SJCRH30 (cell line): ENCODE data around the gene GANAB. TPM values are rescaled to one million over a fixed set of nuclear protein-coding genes. Genes with fewer than 3 reads are reported as not detected.
"Not testable (repeated sequence)": the region's sequence is repeated elsewhere in the genome, so short reads cannot be mapped to it uniquely, and the experiment has no call there.

Experiments
- DNase-seq, 2 experiments: peaks; one replicate each; pipeline ENCODE4 v3.0.0-alpha.2; 2015 to 2020
- H3K27ac ChIP-seq: fragments of 250-450 bp; sonication (Bioruptor Pico); 2 replicates; pipeline ENCODE4 v1.5.1; 2020; ENCODE audit warnings: mild to moderate bottlenecking, moderate library complexity
- H3K27me3 ChIP-seq: fragments of 250-450 bp; sonication (Bioruptor Pico); 2 replicates; pipeline ENCODE4 v1.5.1; 2020; ENCODE audit warnings: mild to moderate bottlenecking, moderate library complexity
- H3K36me3 ChIP-seq: fragments of 250-450 bp; sonication (Bioruptor Pico); 2 replicates; pipeline ENCODE4 v1.5.1; 2020; ENCODE audit warnings: mild to moderate bottlenecking, moderate library complexity
- H3K4me1 ChIP-seq: fragments of 250-450 bp; sonication (Bioruptor Pico); 2 replicates; pipeline ENCODE4 v1.5.1; 2020; ENCODE audit warnings: mild to moderate bottlenecking, moderate library complexity
- H3K4me3 ChIP-seq: fragments of 250-450 bp; sonication (Bioruptor Pico); 2 replicates; pipeline ENCODE4 v1.5.1; 2020; ENCODE audit warnings: mild to moderate bottlenecking, moderate library complexity
- H3K9me3 ChIP-seq: fragments of 250-450 bp; sonication (Bioruptor Pico); replicated peaks from 2 replicates; pipeline ENCODE4 v1.5.1; 2020; ENCODE audit warnings: mild to moderate bottlenecking, moderate library complexity
- total RNA-seq: library from RNA; depleted of rRNA; stranded (reverse); fragments of >200 nt; shearing (Covaris generic); gene quantifications from 2 replicates; pipeline ENCODE4 v1.2.3, GENCODE V29; 2014; rRNA removed

GANAB gene
- 209 and 210 TPM in 2 replicates for total RNA-seq

- peak within 1 kb of the TSS; percentile 94 for H3K27ac ChIP-seq
- H3K27me3 ChIP-seq = no peaks in the 10 kb centered on the region
- peak; percentile 99 for DNase-seq
- H3K4me1 ChIP-seq = no peaks in the 10 kb centered on the region; the same call in 1 of the 2 replicates
- peak within 1 kb of the TSS; percentile 90 for H3K4me3 ChIP-seq
- no peaks in the 10 kb centered on the region for H3K9me3 ChIP-seq
- H3K36me3 ChIP-seq = peaks cover 12% of the 10 kb centered on the region
Observed at GRCh38 chr11:62645946-62646824, at the start of gene GANAB. Gene GANAB, minus strand, starts transcription at chr11:62646613. Its CDS starts 14 bp downstream, at chr11:62646599.

DNA sequence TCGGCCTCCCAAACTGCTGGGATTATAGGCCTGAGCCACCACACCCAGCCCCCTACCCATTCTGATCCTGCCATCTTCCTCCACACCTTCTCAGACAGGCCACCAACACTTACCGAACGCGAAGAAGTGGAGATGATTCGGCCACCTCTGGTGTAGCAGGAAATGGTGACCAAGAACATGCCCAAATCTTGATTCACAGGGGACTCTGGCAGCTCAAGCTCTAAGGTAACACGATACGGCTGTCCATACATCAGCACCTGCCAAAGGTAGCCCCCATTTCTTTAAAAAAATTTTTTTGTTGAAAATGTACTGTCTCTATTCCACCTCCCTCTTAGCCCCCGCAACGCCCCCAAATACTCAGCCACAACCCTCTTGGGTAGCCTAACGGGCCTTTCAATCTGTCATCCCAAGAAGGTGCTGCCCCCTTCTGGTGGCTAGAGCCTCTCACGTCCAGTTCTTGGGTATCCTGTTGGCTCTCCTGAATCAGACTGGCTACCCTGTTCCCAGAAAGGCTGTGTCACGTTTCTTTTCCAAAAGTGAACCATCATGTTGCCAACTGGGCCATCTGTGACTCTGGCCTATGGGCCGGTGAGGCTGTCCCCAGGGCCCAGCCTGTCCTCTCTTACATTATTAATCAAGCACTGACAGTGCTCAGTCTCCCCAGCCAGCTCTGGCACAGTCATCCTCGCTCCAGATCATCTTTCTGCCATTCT, 48.2 kb upstream of the GANAB start:
- peak; percentile 77 to 87 for DNase-seq
- Histone ChIP-seq H3K36me3 (peaks cover 26% of the 10 kb centered on the region), H3K27me3 (no peaks in the 10 kb centered on the region), H3K27ac (no peak overlapping the region), H3K4me1 (peaks cover 12% of the 10 kb centered on the region), H3K9me3 (no peaks in the 10 kb centered on the region), H3K4me3 (no peak overlapping the region)

DNA sequence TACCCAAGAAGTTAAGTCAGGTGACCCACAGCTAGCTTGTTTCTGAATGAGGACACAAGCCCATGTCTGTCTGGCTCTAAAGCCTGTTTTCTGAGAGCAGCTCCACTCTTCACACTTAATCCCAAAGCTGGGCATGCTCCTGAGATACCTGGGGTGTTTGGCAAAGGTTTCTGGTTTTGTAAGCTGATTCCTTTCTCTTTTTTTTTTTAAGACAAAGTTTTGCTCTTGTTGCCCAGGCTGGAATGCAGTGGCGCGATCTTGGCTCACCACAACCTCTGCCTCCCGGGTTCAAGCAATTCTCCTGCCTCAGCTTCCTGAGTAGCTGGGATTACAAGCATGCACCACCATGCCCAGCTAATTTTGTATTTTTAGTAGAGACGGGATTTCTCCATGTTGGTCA, 47.2 kb upstream of the GANAB start:
- Histone ChIP-seq H3K4me1 (peaks cover 22% of the 10 kb centered on the region), H3K36me3 (peaks cover 23% of the 10 kb centered on the region)
- H3K27ac ChIP-seq, H3K27me3 ChIP-seq, H3K4me3 ChIP-seq, H3K9me3 ChIP-seq: not testable (repeated sequence)
- peak in 1 of 2 experiments; percentile 0 for DNase-seq

GRCh38 chr11:62689421-62690183, 43.2 kb upstream of the GANAB start, which contains the start of gene LRRN4CL:
Gene LRRN4CL, minus strand, starts transcription at chr11:62689530. Its CDS starts 1,022 bp downstream, at chr11:62688508.
- no peak within 1 kb of the TSS; the same call in 1 of the 2 replicates for H3K4me3 ChIP-seq
- no peaks in the 10 kb centered on the region for H3K9me3 ChIP-seq
- peaks cover 29% of the 10 kb centered on the region for H3K4me1 ChIP-seq
- H3K27me3 ChIP-seq = no peaks in the 10 kb centered on the region
- peak within 1 kb of the TSS; percentile 51 for H3K27ac ChIP-seq
- peaks cover 23% of the 10 kb centered on the region for H3K36me3 ChIP-seq
- peak; percentile 85 to 90 for DNase-seq

DNA sequence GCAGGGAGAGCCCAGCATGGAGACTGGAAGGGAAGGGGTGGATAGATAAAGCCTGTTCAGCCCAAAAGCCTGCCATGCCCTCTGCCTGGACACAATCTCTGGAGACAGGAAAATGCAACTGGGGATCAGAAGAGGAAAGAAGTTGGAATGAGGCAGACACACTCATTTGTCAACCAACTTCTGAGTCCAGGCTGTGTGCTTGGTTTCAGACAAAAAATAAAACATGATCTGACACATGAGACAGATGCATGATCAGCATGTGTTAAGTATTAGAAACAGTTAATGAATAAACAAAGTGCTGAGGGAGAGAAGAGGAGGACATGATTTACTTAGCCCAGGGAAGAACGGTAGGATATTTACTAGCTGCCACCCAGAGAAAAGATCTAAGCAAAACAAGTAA, 42.1 kb upstream of the GANAB start:
- H3K9me3 ChIP-seq = no peaks in the 10 kb centered on the region
- no peak overlapping the region for H3K27ac ChIP-seq
- no peaks in the 10 kb centered on the region for H3K27me3 ChIP-seq
- H3K4me1 ChIP-seq = peaks cover 29% of the 10 kb centered on the region
- H3K4me3 ChIP-seq = no peak overlapping the region
- H3K36me3 ChIP-seq = peaks cover 20% of the 10 kb centered on the region
- DNase-seq = peak in 1 of 2 experiments; percentile 6

DNA sequence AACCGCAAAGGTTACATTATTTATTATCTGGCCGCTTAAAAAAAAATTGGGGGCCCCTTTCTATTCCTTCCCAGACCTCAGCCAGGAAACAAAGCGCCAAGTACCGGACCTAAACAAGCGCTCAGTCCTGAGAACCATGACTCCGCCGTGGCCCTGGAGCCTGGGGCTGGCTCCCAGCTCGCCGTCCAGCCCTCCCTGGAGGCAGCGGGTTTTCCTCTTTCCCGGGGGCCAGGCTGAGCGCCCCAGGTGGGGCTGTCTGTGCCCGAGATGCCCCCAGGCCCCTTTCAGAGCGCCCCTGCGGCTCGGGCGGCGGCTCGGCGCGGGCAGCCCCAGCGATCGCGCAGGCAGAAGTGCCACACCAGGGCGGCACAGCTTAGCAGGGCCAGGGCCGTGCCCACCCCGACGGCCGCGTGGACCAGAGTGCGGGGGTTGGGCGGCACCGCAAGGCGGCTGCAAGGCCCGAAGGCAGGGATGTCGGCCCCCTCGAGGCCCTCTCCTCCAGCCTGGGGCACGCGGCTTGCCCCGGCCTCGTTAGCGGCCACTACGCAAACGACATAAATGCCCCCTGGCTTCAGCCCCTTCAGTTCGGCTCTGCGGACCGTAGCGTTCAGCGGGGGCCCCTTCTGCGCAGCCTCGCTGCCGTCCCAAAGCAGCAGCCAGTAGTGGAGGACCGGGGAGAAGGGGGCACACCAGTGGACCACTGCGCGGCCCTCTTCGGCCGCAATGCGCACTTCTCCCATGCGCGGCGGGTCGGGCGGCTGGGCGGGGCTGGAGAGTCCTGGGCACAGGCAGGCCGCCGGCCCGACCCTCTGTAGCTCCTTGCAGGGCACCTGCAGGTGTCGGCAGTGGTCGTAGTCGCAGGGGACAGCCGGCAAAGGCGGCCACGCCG, 41.3 kb upstream of the GANAB start:
- no peak overlapping the region for H3K27ac ChIP-seq
- peaks cover 15% of the 10 kb centered on the region for H3K36me3 ChIP-seq
- DNase-seq = no peak
- peaks cover 29% of the 10 kb centered on the region for H3K4me1 ChIP-seq
- no peaks in the 10 kb centered on the region for H3K27me3 ChIP-seq
- H3K9me3 ChIP-seq = no peaks in the 10 kb centered on the region
- no peak overlapping the region for H3K4me3 ChIP-seq

- DNase-seq = no peak
- H3K36me3 ChIP-seq = peaks cover 3% of the 10 kb centered on the region; the same call in 1 of the 2 replicates
- H3K27me3 ChIP-seq = no peaks in the 10 kb centered on the region
- H3K27ac ChIP-seq = no peak overlapping the region
- H3K9me3 ChIP-seq = no peaks in the 10 kb centered on the region
- H3K4me3 ChIP-seq = no peak overlapping the region
- peaks cover 6% of the 10 kb centered on the region for H3K4me1 ChIP-seq
Observed at GRCh38 chr11:62682518-62682917, 36.1 kb upstream of the GANAB start.

- H3K36me3 ChIP-seq = peaks cover 13% of the 10 kb centered on the region
- no peaks in the 10 kb centered on the region for H3K27me3 ChIP-seq
- no peaks in the 10 kb centered on the region for H3K9me3 ChIP-seq
- no peak overlapping the region for H3K27ac ChIP-seq
- peaks cover 6% of the 10 kb centered on the region for H3K4me1 ChIP-seq
- no peak overlapping the region for H3K4me3 ChIP-seq
- DNase-seq = peak; percentile 68 to 80
Observed at GRCh38 chr11:62680825-62681240, 34.4 kb upstream of the GANAB start.

GRCh38 chr11:62678770-62679696, 32.6 kb upstream of the GANAB start, which contains the start of gene UBXN1:
Gene UBXN1, minus strand, starts transcription at chr11:62679073. Its CDS starts 150 bp downstream, at chr11:62678923.
- Histone ChIP-seq H3K4me1 (peaks cover 6% of the 10 kb centered on the region), H3K4me3 (peak within 1 kb of the TSS; percentile 99), H3K9me3 (no peaks in the 10 kb centered on the region), H3K27me3 (no peaks in the 10 kb centered on the region), H3K36me3 (peaks cover 18% of the 10 kb centered on the region), H3K27ac (peak within 1 kb of the TSS; percentile 70)
- DNase-seq = peak; percentile 89 to 91

GRCh38 chr11:62678433-62678769, 32.0 kb upstream of the GANAB start:
- peak overlapping the region; percentile 70 for H3K27ac ChIP-seq
- H3K4me3 ChIP-seq = peak overlapping the region; percentile 99
- DNase-seq = no peak
- H3K9me3 ChIP-seq = no peaks in the 10 kb centered on the region
- no peaks in the 10 kb centered on the region for H3K27me3 ChIP-seq
- peaks cover 18% of the 10 kb centered on the region for H3K36me3 ChIP-seq
- H3K4me1 ChIP-seq = peaks cover 6% of the 10 kb centered on the region

DNA sequence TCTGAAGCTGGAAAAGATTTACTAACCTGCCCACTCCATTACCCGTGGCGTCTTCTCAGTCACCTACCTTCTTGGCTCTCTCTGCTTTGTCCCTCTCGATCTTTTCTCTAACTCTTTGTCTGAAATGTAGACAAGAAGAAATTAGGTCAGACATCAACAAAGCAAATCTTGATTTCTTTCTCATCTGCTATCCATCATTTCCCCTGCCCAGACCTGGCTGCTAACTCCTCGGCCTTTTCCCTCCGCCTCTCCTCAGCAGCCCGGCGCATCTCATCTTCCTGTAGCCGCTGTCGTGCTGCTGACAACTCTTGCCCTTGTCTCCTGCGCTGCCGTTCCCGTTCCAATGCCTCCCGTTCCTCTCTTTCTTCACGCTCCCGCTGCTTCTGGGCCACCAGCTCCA, 31.3 kb upstream of the GANAB start:
- Histone ChIP-seq H3K4me3 (peak overlapping the region; percentile 99; the same call in 1 of the 2 replicates), H3K27me3 (no peaks in the 10 kb centered on the region), H3K27ac (no peak overlapping the region), H3K9me3 (no peaks in the 10 kb centered on the region), H3K36me3 (peaks cover 22% of the 10 kb centered on the region), H3K4me1 (peaks cover 6% of the 10 kb centered on the region)
- DNase-seq = no peak

GRCh38 chr11:62677156-62677555, 30.7 kb upstream of the GANAB start:
- Histone ChIP-seq H3K27ac (no peak overlapping the region), H3K4me3 (no peak overlapping the region), H3K27me3 (no peaks in the 10 kb centered on the region), H3K4me1 (peaks cover 6% of the 10 kb centered on the region), H3K36me3 (peaks cover 22% of the 10 kb centered on the region), H3K9me3 (no peaks in the 10 kb centered on the region)
- no peak for DNase-seq

DNA sequence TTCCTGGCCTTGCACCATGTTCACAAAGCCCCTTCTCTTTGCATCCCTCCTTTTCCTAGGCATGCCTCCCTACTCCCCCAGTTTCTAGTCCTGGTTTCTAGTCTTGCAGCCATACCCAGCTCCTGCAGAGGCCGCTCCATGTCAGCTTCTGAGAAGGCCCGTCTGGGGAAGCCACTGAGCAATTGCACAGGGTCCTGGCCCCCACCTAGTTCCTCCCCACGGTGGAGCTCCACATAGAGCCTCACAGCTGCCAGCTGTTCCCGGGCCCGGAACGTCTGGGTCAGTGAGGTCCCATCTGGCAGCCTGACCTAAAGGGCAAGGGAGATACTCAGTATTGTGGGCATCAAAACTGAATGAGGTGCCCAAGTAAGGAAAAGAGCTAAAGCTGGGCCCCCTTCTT, 30.3 kb upstream of the GANAB start:
- Histone ChIP-seq H3K36me3 (peaks cover 22% of the 10 kb centered on the region), H3K27ac (no peak overlapping the region)

More for the DNA sequence above, 30.3 kb upstream of the GANAB start:
- peaks cover 6% of the 10 kb centered on the region for H3K4me1 ChIP-seq
- DNase-seq = no peak
- H3K27me3 ChIP-seq = no peaks in the 10 kb centered on the region
- no peak overlapping the region for H3K4me3 ChIP-seq
- no peaks in the 10 kb centered on the region for H3K9me3 ChIP-seq
